ENCODE data around the gene LAMA1. TPM values are rescaled to one million over a fixed set of nuclear protein-coding genes. Genes with fewer than 3 reads are reported as not detected.

Gene LAMA1
- total RNA-seq, 1 experiment from 2014 or later, result not detected

- ChIA-PET POLR2A (ENCODE audit: unreplicated experiment) (no interaction called here), CTCF (no interaction called here)
- intact Hi-C loops (cut with micrococcal nuclease; ENCODE audit: unreplicated experiment), result no loop called here
- no peak for TF ChIP-seq EZH2 (IDR thresholded peaks at IDR 0.05; ENCODE audit: low read depth)
- no peak for TF ChIP-seq CTCF (conservative IDR thresholded peaks at IDR 0.05)
- H3K4me3 ChIP-seq, result no peak overlapping the region
- no peaks in the 10 kb centered on the region for H3K79me2 ChIP-seq (ENCODE audit: low read depth)
- no peak overlapping the region for H3K4me2 ChIP-seq
- H2AFZ ChIP-seq, result no peak overlapping the region
- no TSS peak for BruUV-seq (replicated peaks)
- H3K27ac ChIP-seq, result no peak overlapping the region
- H3K9me3 ChIP-seq (ENCODE audit: insufficient read depth, low read depth), result no peaks in the 10 kb centered on the region
- H3K9me2 ChIP-seq (ENCODE audit: insufficient read depth), result no peaks in the 10 kb centered on the region
- DNase-seq, result no peak
- H3K36me3 ChIP-seq (ENCODE audit: low read depth), result no peaks in the 10 kb centered on the region
- H4K20me1 ChIP-seq (ENCODE audit: insufficient read depth), result no peaks in the 10 kb centered on the region
- H3K27me3 ChIP-seq (ENCODE audit: insufficient read depth, low read depth), result peaks cover 72% of the 10 kb centered on the region
- no peaks in the 10 kb centered on the region for H3K4me1 ChIP-seq (replicated peaks; ENCODE audit: insufficient read depth)
- no peaks in the 10 kb centered on the region for H3F3A ChIP-seq (ENCODE audit: insufficient read depth, low read depth)
These were observed 15.6 kb upstream of the LAMA1 start for GRCh38 chr18:7133181-7133580.

- H3K4me1 ChIP-seq (replicated peaks; ENCODE audit: insufficient read depth), result no peaks in the 10 kb centered on the region
- ChIA-PET POLR2A (ENCODE audit: unreplicated experiment) (no interaction called here), CTCF (no interaction called here)
- TF ChIP-seq CTCF (conservative IDR thresholded peaks at IDR 0.05) (no peak), EZH2 (IDR thresholded peaks at IDR 0.05; ENCODE audit: low read depth) (no peak)
- no peaks in the 10 kb centered on the region for H3F3A ChIP-seq (ENCODE audit: insufficient read depth, low read depth)
- no peaks in the 10 kb centered on the region for H4K20me1 ChIP-seq (ENCODE audit: insufficient read depth)
- no peaks in the 10 kb centered on the region for H3K9me3 ChIP-seq (ENCODE audit: insufficient read depth, low read depth)
- H3K9me2 ChIP-seq (ENCODE audit: insufficient read depth), result no peaks in the 10 kb centered on the region
- peaks cover 72% of the 10 kb centered on the region for H3K27me3 ChIP-seq (ENCODE audit: insufficient read depth, low read depth)
- intact Hi-C loops (cut with micrococcal nuclease; ENCODE audit: unreplicated experiment), result no loop called here
- no peak overlapping the region for H2AFZ ChIP-seq
- no peaks in the 10 kb centered on the region for H3K36me3 ChIP-seq (ENCODE audit: low read depth)
- DNase-seq, result no peak
- H3K4me2 ChIP-seq, result no peak overlapping the region
- H3K4me3 ChIP-seq, result no peak overlapping the region
- BruUV-seq (replicated peaks), result no TSS peak
- no peaks in the 10 kb centered on the region for H3K79me2 ChIP-seq (ENCODE audit: low read depth)
- no peak overlapping the region for H3K27ac ChIP-seq
These were observed 15.0 kb upstream of the LAMA1 start for GRCh38 chr18:7132356-7133150.

- H3K9me3 ChIP-seq (ENCODE audit: insufficient read depth, low read depth), result no peaks in the 10 kb centered on the region
- no peak for DNase-seq
- H3K79me2 ChIP-seq (ENCODE audit: low read depth), result no peaks in the 10 kb centered on the region
- POLR2A ChIA-PET (ENCODE audit: unreplicated experiment), result interaction anchor here (0.7 kb wide), 1 partner anchor 310 kb away, joined by 3 read pairs; no protein-coding TSS in a partner anchor
- H3K4me1 ChIP-seq (replicated peaks; ENCODE audit: insufficient read depth), result no peaks in the 10 kb centered on the region
- BruUV-seq (replicated peaks), result no TSS peak
- H3K27me3 ChIP-seq (ENCODE audit: insufficient read depth, low read depth), result peaks cover 45% of the 10 kb centered on the region
- H3K9me2 ChIP-seq (ENCODE audit: insufficient read depth), result no peaks in the 10 kb centered on the region
- no peaks in the 10 kb centered on the region for H4K20me1 ChIP-seq (ENCODE audit: insufficient read depth)
- H3K4me3 ChIP-seq, result no peak overlapping the region
- intact Hi-C loops (cut with micrococcal nuclease; ENCODE audit: unreplicated experiment), result no loop called here
- no peak overlapping the region for H3K4me2 ChIP-seq
- no peak overlapping the region for H2AFZ ChIP-seq
- CTCF ChIA-PET, result no interaction called here
- no peaks in the 10 kb centered on the region for H3K36me3 ChIP-seq (ENCODE audit: low read depth)
- H3F3A ChIP-seq (ENCODE audit: insufficient read depth, low read depth), result no peaks in the 10 kb centered on the region
- H3K27ac ChIP-seq, result no peak overlapping the region
- no peak for TF ChIP-seq CTCF (conservative IDR thresholded peaks at IDR 0.05)
- no peak for TF ChIP-seq EZH2 (IDR thresholded peaks at IDR 0.05; ENCODE audit: low read depth)
These were observed 4.8 kb upstream of the LAMA1 start for GRCh38 chr18:7122376-7122775.
